ENCODE data around the gene WDR27. TPM values are rescaled to one million over a fixed set of nuclear protein-coding genes. Genes with fewer than 3 reads are reported as not detected.

Gene WDR27
- total RNA-seq (2013; cell fraction: nucleolus; rRNA removed) = 205 and 222 TPM in 2 replicates
- total RNA-seq (2014; rRNA removed) (18.8 and 20.8 TPM in 2 replicates), total RNA-seq (2014; rRNA removed; fragmentation: Illumina TruSeq; extraction: Trizol) (9.8 and 11.9 TPM in 2 replicates), total RNA-seq (2021) (26.4 and 26.6 TPM in 2 replicates), polyA plus RNA-seq (2011; rRNA removed) (33.2 and 37.5 TPM in 2 replicates), polyA plus RNA-seq (2014; fragmentation: Illumina TruSeq; extraction: Trizol) (10.0 and 10.2 TPM in 2 replicates), polyA plus RNA-seq (2014; fragmentation: Nextera tagmentation; extraction: Ambion mirVana) (1 to 10 TPM; 1.9 to 3.8 TPM), polyA plus RNA-seq (2014; rRNA removed) (31.5 and 33.7 TPM in 2 replicates), polyA plus RNA-seq (2016; fragmentation: Nextera tagmentation; extraction: Ambion mirVana) (10 to 100 TPM; 19.2 to 22.0 TPM), polyA minus RNA-seq (2011; rRNA and poly(A)+ RNA removed) (15.5 and 16.8 TPM in 2 replicates), Bru-seq, nascent RNA (percentile 61 among the genes with signal in this experiment), BruChase-seq, experiment 1, labeled RNA remaining after a 6-hour chase (percentile 84 among the genes with signal in this experiment), BruChase-seq, experiment 2, labeled RNA remaining after a 2-hour chase (percentile 70 among the genes with signal in this experiment)
- polyA plus RNA-seq (2011; ENCODE audit: low read depth) = 10.6 TPM
- polyA plus RNA-seq (2011; cell fraction: cytosol; rRNA removed) = 18.9 and 22.2 TPM in 2 replicates
- polyA plus RNA-seq (2011; cell fraction: nucleus; rRNA removed) = 394 and 455 TPM in 2 replicates
- 20.4 and 26.3 TPM in 2 replicates for polyA plus RNA-seq (2012)
- polyA minus RNA-seq (2011; cell fraction: cytosol; rRNA and poly(A)+ RNA removed) = 5.7 and 7.1 TPM in 2 replicates
- polyA minus RNA-seq (2011; cell fraction: nucleus; rRNA and poly(A)+ RNA removed) = 54.3 and 68.3 TPM in 2 replicates
- long read RNA-seq, experiment 1, partial matches to known transcripts = 0 of 2 reads
- long read RNA-seq, experiment 1, other reads (novel, unspliced or antisense) = 2 of 2 reads
- long read RNA-seq, experiment 2, partial matches to known transcripts = 0 of 5 reads
- long read RNA-seq, experiment 2, other reads (novel, unspliced or antisense) = 4 of 5 reads

GRCh38 chr6:169701954-169702839 is at the start of gene WDR27, which contains the start of gene C6orf120:
WDR27 (minus strand) TSS chr6:169702029; CDS start chr6:169689005, 13,024 bp downstream.
C6orf120 (plus strand) TSS chr6:169702126; CDS start chr6:169702460, 334 bp downstream.
- BruUV-seq (replicated peaks) = no TSS peak
- ATAC-seq (peak; percentile 96), DNase-seq (ENCODE audit: low read depth, low spot score) (peak; percentile 83), FAIRE-seq (peak; percentile 94)
- CTCF ChIA-PET = interaction anchor here (0.9 to 1.6 kb wide), 4 partner anchors 9 to 23 kb away, joined by 3 to 6 read pairs (median 5); no protein-coding TSS in a partner anchor
- WGBS (ENCODE audit: insufficient coverage, insufficient replicate concordance, low lambda C conversion rate, missing lambda C conversion rate) = 1% methylated on average over 92 of the region's 92 CpGs
- intact Hi-C loops (cut with micrococcal nuclease; ENCODE audit: unreplicated experiment) (loop anchor here (1.0 to 5.0 kb wide), 4 partner anchors 20 to 850 kb away; partner anchors contain the start of genes DYNLT2, ERMARD, PSMB1 and TBP), in situ Hi-C loops (cut with MboI) (loop anchor here (5.0 kb wide), 1 partner anchor 850 kb away; the partner anchor contains the start of genes PSMB1 and TBP)
- H3K4me3 ChIP-seq = peak within 1 kb of the TSS; percentile 99
- H3K27ac ChIP-seq (ENCODE audit: control insufficient read depth, insufficient read depth) = peak within 1 kb of the TSS; percentile 78
- H3K4me2 ChIP-seq (ENCODE audit: control insufficient read depth, insufficient read depth) = peak within 1 kb of the TSS; percentile 90
- SMC1A ChIA-PET (ENCODE audit: uncharacterized antibody, unreplicated experiment) = interaction anchor here (1.6 to 5.6 kb wide), 2 partner anchors 15 to 21 kb away, joined by 7 to 39 read pairs; no protein-coding TSS in a partner anchor
- no peaks in the 10 kb centered on the region for H3K9me3 ChIP-seq (replicated peaks; ENCODE audit: control insufficient read depth, insufficient read depth, low read length)
- POLR2A ChIA-PET = interaction anchor here (0.6 to 5.3 kb wide), 10 partner anchors 9 to 592 kb away, joined by 3 to 32 read pairs (median 4); partner anchors contain the start of genes DYNLT2, ERMARD and PHF10
- peak within 1 kb of the TSS; percentile 95 for H2AFZ ChIP-seq (ENCODE audit: control insufficient read depth, low read depth, low read length)
- H3K36me3 ChIP-seq (ENCODE audit: control insufficient read depth in 2 of 2, insufficient read depth in 2 of 2, low read length in 1 of 2) = peaks cover 0 to 4% of the 10 kb centered on the region in 2 experiments; a peak in 3 of 4 replicates
- RAD21 ChIA-PET (ENCODE audit: unreplicated experiment) = interaction anchor here (0.6 to 2.3 kb wide), 5 partner anchors 17 to 50 kb away, joined by 3 to 9 read pairs (median 4); no protein-coding TSS in a partner anchor
- no peaks in the 10 kb centered on the region for H3K27me3 ChIP-seq (replicated peaks in 1 of 2; ENCODE audit: control insufficient read depth in 2 of 2, insufficient read depth in 2 of 2, low read length in 1 of 2)
- H3K9ac ChIP-seq (ENCODE audit: control insufficient read depth, insufficient read depth, low read length) = peak within 1 kb of the TSS; percentile 61
- peaks cover 46% of the 10 kb centered on the region for H3K79me2 ChIP-seq (ENCODE audit: control insufficient read depth, insufficient read depth, low read length)
- H4K20me1 ChIP-seq (ENCODE audit: control insufficient read depth, insufficient read depth) = no peaks in the 10 kb centered on the region
- H3K4me1 ChIP-seq (ENCODE audit: control insufficient read depth, insufficient read depth, low read length) = peaks cover 7% of the 10 kb centered on the region
- no peak for TF ChIP-seq IKZF2 (IDR thresholded peaks at IDR 0.05)
- no peak for TF ChIP-seq PAX8 (IDR thresholded peaks at IDR 0.05)
- peak; percentile 7 to 65; a peak in 1 of 4 replicates for TF ChIP-seq BHLHE40 (IDR thresholded peaks at IDR 0.05; ENCODE audit: borderline replicate concordance in 1 of 2, low read depth in 2 of 2, low read length in 1 of 2)
- TF ChIP-seq SUPT20H (IDR thresholded peaks at IDR 0.05; ENCODE audit: borderline replicate concordance, control insufficient read depth, low read depth, low read length) = no peak
- no peak for TF ChIP-seq SMARCA5 (IDR thresholded peaks at IDR 0.05)
- TF ChIP-seq CBX3 (IDR thresholded peaks at IDR 0.05; ENCODE audit: borderline replicate concordance, low read depth) = no peak
- TF ChIP-seq EZH2 (IDR thresholded peaks at IDR 0.05; ENCODE audit: borderline replicate concordance, control insufficient read depth, low read depth, low read length) = no peak
- peak; percentile 91 for TF ChIP-seq BMI1 (IDR thresholded peaks at IDR 0.05; ENCODE audit: borderline replicate concordance)
- no peak for TF ChIP-seq EP300 (IDR thresholded peaks at IDR 0.05; ENCODE audit: borderline replicate concordance in 1 of 2, control insufficient read depth in 1 of 2, low read depth in 2 of 2, low read length in 2 of 2)
- peak; percentile 11; the same call in 1 of the 2 replicates for TF ChIP-seq TBL1XR1 (IDR thresholded peaks at IDR 0.05; ENCODE audit: low read depth, low read length)
- TF ChIP-seq TCF3 (IDR thresholded peaks at IDR 0.05; ENCODE audit: borderline replicate concordance, insufficient read depth, low read depth, low read length) = peak; percentile 66; the same call in 1 of the 2 replicates
- TF ChIP-seq TAF1 (IDR thresholded peaks at IDR 0.05; ENCODE audit: borderline replicate concordance, low read depth, low read length) = peak; percentile 85
- TF ChIP-seq POLR2AphosphoS5 (IDR thresholded peaks at IDR 0.05; ENCODE audit: low read length) = peak; percentile 92
- no peak for TF ChIP-seq ZNF384 (IDR thresholded peaks at IDR 0.05; ENCODE audit: borderline replicate concordance, low read depth, low read length)
- TF ChIP-seq, protein P1, sequence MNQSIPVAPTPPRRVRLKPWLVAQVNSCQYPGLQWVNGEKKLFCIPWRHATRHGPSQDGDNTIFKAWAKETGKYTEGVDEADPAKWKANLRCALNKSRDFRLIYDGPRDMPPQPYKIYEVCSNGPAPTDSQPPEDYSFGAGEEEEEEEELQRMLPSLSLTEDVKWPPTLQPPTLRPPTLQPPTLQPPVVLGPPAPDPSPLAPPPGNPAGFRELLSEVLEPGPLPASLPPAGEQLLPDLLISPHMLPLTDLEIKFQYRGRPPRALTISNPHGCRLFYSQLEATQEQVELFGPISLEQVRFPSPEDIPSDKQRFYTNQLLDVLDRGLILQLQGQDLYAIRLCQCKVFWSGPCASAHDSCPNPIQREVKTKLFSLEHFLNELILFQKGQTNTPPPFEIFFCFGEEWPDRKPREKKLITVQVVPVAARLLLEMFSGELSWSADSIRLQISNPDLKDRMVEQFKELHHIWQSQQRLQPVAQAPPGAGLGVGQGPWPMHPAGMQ (IDR thresholded peaks at IDR 0.05; ENCODE audit: borderline replicate concordance) = peak; percentile 75
